GM18508 (cell line): ENCODE data around the gene BIK.

Experiments used
- ATAC-seq: cut with Tn5 transposase; IDR thresholded peaks from one replicate; pipeline ENCODE4 v1.9.1; 2021; ENCODE audit warnings: moderate number of reproducible peaks; ENCODE audit not compliant: insufficient read depth, unreplicated experiment

Gene BIK

GRCh38 chr22:43110444-43110926, at the start of gene BIK:
Gene BIK, plus strand, starts transcription at chr22:43110750. Its CDS starts 13,273 bp downstream, at chr22:43124023.
- no peak for ATAC-seq

DNA sequence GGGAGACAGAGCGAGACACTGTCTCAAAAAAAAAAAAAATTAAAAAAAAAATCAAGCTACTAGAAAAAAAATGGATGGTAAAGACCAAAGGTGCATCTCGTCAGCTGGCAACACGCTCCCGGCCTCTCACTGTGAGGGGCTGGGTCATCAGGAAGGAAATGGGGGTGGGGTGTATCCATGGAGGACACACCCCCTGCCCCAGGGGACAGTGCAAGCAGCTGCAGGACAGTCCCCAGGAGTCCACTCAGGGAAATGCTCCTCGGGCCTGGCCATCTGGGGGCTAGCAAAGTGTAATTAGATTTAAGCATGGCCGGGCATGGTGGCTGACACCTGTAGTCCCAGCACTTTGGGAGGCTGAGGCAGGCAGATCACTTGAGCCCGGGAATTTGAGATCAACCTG, 44.4 kb upstream of the BIK start:
- no peak for ATAC-seq

DNA sequence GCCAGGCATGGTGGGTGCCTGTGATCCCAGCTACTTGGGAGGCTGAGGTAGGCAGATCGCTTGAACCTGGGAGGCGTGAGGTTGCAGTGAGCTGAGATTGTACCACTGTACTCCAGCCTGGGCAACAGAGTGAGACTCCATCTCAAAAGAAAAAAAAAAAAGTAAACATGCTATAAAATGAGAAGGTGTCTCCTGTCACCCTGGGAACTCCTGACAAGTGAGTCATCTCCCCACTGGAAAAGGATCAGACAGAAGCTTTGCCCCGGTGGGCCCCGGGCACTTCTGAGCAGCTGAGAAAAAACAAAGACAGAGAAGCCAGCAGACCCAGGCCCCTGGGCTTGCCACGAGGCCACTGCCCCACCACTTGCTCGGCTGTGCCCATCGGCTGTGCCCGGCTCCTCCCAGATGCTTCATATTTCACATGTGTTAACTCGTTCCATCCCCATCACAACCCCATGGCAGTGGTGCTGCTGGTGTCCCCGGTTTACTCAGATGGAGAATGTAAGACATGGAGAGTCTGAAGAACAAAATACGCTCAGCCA, 43.6 kb upstream of the BIK start:
- no peak for ATAC-seq

DNA sequence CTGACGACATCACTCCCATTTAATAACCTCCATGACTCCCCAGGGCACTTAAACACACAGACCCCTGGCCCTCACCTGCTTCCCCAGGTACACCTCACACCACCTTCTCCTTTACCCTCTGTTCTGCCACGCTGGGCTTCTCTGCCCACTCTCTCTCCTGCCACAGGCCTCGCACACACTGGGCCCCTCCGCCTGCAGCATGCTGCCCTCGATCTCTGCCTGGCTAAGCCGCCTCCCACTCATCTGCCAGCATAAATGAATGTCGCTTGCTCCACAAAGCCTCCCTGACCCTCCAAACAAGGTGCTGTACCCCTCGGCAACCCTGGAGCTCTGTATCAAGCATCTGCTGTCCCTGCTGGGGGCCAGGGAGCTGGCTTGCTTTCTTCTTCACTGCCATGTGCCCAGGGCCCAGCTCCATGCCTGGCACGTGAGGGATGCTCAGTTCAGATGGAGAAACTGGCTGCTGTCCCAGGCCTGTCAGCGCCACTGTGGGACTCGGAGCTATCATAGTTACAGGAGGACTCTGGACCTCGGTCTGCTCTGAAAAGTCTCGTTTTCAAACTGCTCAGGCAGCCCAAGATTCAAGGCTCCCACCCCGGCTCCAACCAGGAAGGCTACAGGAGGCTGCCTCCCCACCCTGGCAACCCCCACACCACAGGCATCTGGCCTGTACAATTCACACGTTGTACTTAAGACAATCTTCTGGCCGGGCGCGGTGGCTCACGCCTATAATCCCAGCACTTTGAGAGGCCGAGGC, 33.3 kb upstream of the BIK start:
- no peak for ATAC-seq

GRCh38 chr22:43078522-43078921, 32.0 kb upstream of the BIK start:
- ATAC-seq, result no peak

GRCh38 chr22:43079742-43080141, 30.8 kb upstream of the BIK start:
- no peak for ATAC-seq

DNA sequence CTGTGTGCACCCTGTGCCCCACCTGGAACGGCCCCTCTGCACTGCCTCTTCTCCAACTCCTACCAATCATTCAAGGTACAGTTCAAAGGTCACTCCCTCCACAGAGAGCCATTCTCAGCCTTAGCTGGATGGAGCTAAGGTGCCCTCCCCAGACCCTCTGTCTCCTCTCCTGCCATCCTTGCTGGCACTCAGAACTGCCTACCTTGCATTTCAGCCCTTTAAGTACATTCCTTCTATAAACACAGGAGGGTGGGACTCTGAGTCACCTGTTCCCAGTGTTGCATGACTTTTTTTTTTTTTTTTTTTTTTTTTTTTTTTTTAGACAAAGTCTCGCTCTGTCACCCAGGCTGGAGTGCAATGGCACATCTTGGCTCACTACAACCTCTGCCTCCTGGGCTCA, 29.9 kb upstream of the BIK start:
- no peak for ATAC-seq

DNA sequence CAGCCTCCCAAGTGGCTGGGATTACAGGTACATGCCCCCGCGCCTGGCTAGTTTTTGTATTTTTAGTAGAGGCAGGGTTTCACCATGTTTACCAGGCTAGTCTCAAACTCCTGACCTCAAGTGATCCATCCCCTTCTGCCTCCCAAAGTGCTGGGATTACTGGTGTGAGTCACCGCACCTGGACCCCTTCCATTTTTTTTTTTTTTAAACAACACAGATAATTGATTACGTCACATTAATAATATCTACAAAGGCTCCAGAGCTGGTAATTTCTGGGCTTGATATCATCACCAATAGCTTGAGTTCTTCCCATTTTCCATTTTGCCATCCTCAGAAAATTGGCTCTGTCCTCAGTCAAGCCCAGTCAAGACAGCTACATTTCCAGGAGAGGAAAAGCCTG, 28.6 kb upstream of the BIK start:
- no peak for ATAC-seq

GRCh38 chr22:43085658-43086606, 24.6 kb upstream of the BIK start:
- ATAC-seq, result no peak

- no peak for ATAC-seq
Observed at GRCh38 chr22:43088627-43088983, 21.9 kb upstream of the BIK start.

GRCh38 chr22:43088984-43089717, 21.4 kb upstream of the BIK start, which contains the start of gene TTLL1:
Gene TTLL1, minus strand, starts transcription at chr22:43089391. Its CDS starts 13,805 bp downstream, at chr22:43075586.
- ATAC-seq, result no peak

GRCh38 chr22:43090130-43090789, 20.3 kb upstream of the BIK start:
- ATAC-seq, result no peak

DNA sequence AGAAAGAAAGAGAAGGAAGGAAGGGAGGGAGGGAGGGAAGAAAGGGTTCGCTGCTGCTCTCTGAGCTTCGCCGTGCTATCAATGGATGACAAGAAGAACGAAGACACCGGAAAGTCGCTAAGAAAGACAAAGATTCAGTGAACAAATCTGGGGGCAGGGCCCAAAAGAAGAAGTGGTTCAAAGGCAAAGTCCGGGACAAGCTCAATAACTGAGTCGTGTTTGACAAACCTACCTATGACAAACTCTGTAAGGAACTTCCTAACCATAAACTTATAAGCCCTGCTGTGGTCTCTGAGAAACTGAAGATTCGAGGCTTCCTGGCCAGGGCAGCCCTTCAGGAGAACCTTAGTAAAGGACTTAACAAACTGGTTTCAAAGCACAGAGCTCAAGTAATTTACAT, 18.5 kb upstream of the BIK start:
- ATAC-seq, result no peak

DNA sequence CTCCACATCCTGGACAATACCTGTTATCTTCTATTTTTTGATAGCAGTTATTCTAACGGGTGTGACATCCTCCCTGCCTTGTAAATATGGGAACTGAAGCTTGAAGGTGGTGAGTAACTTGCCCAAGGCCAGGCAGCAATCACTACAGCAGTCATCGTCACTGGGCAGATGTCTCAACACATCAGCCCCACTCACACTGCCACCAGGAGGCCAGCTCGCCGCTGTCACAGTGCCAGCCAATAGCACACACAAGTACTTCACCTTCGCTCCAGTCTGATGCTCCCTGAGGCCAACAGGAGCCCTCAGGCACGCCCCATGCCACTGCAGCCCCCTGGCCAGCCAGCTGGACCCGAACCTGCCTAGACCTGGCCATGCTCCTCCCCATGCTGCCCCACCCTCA, 16.5 kb upstream of the BIK start:
- ATAC-seq, result no peak

DNA sequence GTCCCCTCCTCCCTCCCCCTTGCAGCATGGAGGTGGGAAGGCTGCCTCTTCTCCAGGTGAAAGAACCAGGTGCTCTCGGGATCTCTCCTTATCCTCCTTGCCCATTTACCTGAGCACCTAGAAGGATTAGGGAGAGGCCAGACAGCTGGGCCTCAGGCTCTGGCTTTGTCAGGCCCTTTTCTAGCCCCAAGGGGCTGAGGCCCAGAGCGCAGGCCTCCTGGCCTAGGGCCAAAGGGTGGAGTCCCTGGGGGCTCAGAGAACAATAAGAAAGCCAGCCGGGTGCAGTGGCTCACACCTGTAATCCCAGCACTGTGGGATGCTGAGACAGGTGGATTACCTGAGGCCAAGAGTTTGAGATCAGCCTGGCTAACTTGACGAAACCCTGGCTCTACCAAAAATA, 16.0 kb upstream of the BIK start:
- no peak for ATAC-seq

- ATAC-seq, result no peak
Observed at GRCh38 chr22:43096420-43096819, 14.1 kb upstream of the BIK start.

- ATAC-seq, result no peak
Observed at GRCh38 chr22:43098356-43098755, 12.2 kb upstream of the BIK start.

DNA sequence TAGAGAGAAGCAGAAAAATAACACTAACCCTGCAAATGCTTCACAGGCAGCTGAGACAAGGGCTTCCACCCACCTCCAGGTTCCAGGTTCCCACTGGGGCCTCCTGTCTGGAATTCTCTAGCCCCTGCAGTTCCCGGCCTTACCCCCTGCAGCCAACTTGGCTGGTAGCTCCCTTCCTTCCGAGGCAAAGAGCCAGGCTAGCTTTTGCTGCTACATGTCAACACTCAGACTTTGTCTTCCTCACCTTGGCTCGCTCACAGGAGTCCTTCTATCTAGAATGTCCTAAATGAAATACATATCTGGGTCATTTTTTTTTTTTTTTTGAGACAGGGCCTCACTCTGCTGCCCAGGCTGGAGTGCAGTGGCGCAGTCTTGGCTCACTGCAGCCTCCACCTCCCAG, 11.5 kb upstream of the BIK start:
- no peak for ATAC-seq

- ATAC-seq, result no peak
Observed at GRCh38 chr22:43100225-43100624, 10.3 kb upstream of the BIK start.

DNA sequence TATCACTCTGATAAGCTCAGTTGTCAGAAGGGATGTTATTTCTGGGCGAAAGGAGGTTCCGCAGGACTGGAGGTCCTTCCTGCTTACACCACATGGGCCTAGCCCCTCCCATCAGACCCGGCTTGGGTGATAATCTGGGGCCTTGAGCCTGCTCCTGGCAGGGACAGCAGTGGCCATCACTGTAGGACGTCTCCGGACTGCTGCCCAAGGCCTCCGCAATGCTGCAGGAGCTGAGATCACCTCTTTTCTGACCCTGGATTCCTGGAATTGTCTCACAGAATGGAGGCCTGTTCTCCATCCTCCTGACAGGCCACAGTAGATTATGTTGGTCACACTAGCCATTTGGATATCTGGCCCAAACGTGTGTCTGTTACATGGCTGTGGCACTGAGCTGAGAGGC, 9.2 kb upstream of the BIK start:
- no peak for ATAC-seq
